NCI-H1092 treated with DMSO at 0.1 percent for 48 hours (cell line): Measurements from ENCODE around the gene NUDT15.
"Not testable (repeated sequence)": the region's sequence is repeated elsewhere in the genome, so short reads cannot be mapped to it uniquely, and the experiment has no call there.

Source experiments
- DNase-seq: peaks from one replicate; lab custom pipeline; 2025; lab: John Stamatoyannopoulos, UW

NUDT15 gene

DNA sequence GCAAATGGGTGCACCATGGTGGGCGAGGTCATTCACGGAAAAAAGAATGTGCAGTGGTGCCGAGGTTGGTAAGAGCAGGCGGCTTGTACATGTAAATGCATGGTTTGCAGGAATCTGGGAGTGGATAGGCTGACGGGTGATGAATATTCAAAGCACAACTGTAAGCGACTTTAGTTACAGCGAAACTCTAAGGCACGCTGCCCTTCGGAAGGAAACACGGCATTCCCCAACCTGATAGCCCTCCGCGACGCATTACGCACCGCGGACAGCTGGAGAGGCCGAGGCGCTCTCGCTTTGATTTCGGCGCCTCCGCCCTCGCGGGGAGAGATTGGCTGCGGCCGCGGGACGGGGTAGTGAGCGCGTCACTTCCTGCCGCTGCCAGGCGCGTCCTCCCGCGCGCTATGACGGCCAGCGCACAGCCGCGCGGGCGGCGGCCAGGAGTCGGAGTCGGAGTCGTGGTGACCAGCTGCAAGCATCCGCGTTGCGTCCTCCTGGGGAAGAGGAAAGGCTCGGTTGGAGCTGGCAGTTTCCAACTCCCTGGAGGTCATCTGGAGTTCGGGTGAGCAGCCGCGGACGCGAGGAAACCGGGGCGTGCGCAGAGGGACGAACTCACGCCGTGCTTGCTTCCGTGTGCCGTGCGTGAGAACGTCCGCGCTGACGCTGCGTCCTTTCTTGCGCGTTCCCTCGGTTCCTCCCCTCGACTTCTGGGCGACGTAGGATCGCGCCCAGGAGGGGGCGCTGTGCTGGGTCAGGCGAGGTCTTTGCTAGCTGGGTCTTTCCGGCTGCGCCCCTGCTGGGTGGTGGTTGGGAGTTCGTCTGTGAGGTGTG lies at the start of gene NUDT15:
TSS of gene NUDT15 (plus strand) at position 381 of the 828 bp plus-strand sequence. CDS start at position 402, 21 bp downstream.
- DNase-seq = peak; percentile 93

DNA sequence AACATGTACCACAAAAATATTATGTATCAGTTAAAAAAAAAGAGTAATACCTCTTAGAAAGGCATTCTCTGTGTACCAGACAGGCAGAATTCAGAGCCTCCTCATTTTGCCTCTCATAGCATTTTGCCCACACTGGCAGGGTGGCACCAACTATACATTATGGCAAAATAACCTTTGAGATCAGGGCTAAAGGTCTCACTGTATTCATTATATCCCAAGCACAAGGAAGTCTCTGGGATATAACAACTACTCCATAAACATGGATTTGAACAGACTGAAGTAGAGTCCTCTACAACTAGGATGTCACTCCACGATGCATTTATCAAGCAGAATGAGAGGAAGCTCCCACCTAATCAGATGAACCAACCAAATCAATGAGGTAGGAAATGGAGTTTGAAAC lies 47.1 kb upstream of the NUDT15 start:
- DNase-seq = no peak

GRCh38 chr13:47990920-47991466 lies 46.5 kb upstream of the NUDT15 start:
- no peak for DNase-seq

GRCh38 chr13:47991859-47992258 lies 45.7 kb upstream of the NUDT15 start:
- DNase-seq = no peak

DNA sequence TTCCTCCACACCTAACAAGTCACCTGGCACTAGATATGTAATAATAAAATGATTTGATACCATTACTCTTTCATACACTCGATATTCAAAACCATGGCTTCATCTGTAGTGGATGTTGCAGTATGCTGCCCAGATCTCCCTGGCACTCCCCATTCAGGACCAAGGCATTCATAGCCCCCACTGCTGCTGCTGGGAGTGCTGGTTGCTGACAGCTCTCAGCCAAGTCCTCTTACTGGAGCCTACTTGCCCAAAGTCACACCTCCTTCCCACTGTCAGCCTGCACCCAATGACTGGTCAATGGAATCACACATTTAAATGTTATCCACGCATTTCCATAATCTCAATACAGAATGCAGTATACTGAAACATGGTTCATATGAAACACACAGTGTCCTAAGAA lies 40.1 kb upstream of the NUDT15 start:
- no peak for DNase-seq

DNA sequence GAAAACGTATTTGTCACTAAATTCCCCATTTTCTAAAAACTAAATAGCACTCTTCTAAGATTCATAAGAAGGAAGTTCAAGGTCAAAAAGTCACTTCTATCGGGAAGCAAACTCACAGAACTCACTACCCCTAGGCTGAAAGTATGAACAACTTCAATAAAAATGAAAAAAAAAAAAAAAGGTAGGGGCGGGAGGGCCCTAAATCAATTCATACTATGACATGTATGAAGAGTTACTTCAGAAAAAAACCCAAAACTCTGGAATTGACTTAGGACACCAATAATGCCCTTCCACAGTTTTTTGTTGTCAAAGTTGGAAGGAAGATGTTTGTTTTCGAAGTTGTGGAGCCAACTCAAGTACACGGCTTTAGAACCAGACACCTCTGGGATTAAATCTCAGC lies 37.6 kb upstream of the NUDT15 start:
- no peak for DNase-seq

- peak; percentile 25 for DNase-seq
These were observed 36.9 kb upstream of the NUDT15 start for GRCh38 chr13:48000559-48001113.

DNA sequence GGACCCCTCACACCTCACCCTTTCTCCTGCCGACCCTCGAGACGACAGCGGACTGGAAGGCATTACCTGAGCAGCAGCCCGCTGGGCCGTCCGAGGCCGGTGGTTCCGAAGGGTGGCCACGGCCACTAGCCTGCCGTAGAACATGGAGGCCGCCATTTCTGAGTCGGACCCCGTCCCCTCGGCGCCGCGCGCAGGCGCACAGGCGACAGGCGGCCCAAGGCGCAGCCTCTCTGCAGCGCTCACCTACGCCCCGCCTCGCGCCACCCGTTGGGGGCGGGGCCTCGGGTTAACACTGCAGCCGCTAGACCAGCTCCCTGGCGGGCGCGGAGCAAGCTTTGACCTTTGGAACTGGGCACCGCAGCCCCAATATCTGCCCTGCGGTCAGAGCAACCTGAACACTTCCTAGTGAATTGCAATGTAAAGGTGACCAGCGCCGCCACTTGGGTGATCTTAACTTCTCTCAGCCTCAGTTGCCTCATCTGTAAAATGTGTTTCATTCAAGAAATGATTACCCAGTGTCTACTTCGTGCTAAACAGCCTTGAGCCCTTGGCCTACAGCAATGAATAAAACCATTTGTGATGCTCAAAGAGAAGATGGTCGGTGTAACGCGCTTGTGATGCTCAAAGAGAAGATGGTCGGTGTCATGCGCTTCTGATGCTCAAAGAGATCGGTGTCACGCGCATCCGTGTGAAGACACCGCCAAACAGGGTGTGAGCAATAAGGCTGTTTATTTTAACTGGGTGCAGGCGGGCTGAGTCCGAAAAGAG lies 36.2 kb upstream of the NUDT15 start, which contains the start of gene SUCLA2:
TSS of gene SUCLA2 (minus strand) at position 160 of the 768 bp plus-strand sequence. CDS start at position 156, 4 bp downstream.
- DNase-seq = peak; percentile 66

DNA sequence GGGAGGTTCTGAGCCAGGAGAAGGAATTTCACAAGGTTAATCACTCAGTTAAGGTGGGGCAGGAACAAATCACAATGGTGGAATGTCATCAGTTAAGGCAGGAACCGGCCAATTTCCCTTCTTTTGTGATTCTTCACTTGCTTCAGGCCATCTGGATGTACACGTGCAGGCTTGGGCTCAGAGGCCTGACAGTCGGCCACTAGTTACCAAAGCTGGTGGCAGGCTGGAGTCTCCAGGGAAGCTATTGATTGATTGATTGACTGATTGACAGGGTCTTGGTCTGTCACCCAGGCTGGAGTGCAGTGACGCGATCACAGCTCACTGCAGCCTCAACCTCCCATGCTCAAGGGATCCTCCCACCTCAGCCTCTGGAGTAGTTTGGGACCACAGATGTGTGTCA lies 35.5 kb upstream of the NUDT15 start:
- not testable (repeated sequence) for DNase-seq

- DNase-seq = no peak
These were observed 33.3 kb upstream of the NUDT15 start for GRCh38 chr13:48004201-48004600.

DNA sequence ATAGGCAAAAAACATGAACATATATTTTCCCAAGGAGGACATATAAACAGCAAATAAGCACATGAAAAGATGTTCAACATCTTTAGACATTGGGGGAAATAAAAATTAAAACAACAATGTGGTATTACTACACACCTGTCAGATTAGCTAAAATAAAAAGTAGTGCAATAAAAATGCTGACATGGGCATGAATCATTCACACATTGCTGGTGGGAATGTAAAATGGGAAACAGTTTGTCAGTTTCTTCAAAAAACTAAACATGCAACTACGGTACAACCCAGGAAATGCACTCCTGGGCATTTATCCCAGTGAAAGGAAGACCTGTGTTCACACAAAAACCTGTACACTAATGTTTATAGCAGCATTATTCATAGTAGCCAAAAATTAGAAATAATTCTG lies 31.1 kb upstream of the NUDT15 start:
- no peak for DNase-seq

DNA sequence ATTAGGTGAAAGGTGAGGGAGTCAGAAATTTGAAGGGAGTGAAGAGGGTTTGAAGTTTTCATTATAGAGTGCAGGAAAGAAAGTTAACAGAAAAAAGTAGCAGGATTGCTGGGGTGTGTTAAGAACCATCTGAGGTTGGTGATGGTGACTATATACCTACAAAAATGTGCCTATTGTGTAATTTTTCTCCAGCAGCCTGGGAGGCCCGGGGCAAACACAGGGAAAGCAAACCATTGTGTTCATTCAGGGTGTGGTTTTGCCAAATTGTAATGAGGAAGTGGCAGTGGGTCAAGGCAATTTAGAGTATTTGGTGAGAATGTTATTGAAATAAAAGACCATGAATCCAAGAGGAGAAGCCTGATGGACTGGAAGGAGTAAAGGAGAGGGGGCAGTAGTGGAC lies 28.2 kb upstream of the NUDT15 start:
- no peak for DNase-seq

DNA sequence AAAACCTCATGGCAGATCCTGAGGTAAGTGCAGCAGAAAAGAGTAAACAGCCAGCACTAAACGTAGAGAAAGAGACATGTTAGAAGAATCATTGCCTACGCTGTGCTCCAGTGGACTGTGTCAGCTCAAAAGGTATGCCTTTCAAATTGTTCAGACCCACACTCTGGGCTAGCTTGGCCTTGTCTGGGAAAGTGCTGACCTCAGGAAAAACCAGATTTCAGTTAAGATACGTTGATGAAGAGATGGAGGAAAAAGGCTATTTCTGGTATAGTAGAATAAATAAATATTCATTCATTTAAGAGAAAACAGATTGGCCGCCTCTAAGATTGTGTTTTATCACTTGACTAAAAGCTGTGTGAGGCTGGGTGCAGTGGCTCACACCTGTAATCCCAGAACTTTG lies 26.8 kb upstream of the NUDT15 start:
- no peak for DNase-seq

- DNase-seq = no peak
These were observed 24.9 kb upstream of the NUDT15 start for GRCh38 chr13:48012668-48013067.

- DNase-seq = no peak
These were observed 23.2 kb upstream of the NUDT15 start for GRCh38 chr13:48014359-48014758.

- no peak for DNase-seq
These were observed 18.9 kb upstream of the NUDT15 start for GRCh38 chr13:48018637-48019036.

DNA sequence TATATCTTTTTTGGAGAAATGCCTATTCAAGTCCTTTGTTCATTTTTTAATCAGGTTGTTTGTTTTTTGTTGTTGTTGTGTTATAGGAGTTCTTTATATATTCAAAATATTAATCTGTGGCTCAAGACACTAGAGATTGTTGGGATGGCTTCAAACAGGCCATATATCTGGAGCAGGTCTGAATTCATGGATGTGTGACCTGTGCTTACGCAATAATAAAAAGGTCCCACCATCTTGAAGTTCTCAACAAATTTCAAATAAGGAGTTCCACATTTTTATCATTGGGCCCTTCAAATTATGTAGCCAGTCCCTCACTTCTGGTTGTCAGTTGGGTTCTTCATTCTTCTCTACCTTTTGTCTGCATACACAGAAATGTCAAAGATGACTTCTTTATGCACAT lies 17.7 kb upstream of the NUDT15 start:
- no peak for DNase-seq

DNA sequence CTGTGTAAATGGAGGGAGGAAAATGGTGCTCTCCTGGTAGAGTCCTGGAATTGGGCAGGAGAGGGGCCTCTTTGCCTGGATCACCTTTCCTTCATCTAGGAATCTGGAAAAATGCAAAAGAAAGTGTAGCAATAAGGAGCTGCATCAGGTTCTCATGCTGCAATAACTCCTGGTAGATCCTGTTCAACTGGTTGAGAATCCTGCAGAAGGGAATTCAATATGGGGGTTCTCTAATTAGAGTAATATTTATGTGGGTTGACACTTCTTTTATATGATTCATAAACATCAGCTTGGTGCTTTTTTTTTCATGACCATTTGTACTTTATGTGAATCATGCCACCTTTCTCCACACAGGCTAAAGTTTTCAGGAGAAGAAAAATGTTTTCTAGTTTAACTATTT lies 9.5 kb upstream of the NUDT15 start:
- DNase-seq = no peak

- no peak for DNase-seq
These were observed 7.7 kb upstream of the NUDT15 start for GRCh38 chr13:48029859-48030258.

- DNase-seq = no peak
These were observed 1.2 kb downstream of the NUDT15 start for GRCh38 chr13:48038761-48039160.

DNA sequence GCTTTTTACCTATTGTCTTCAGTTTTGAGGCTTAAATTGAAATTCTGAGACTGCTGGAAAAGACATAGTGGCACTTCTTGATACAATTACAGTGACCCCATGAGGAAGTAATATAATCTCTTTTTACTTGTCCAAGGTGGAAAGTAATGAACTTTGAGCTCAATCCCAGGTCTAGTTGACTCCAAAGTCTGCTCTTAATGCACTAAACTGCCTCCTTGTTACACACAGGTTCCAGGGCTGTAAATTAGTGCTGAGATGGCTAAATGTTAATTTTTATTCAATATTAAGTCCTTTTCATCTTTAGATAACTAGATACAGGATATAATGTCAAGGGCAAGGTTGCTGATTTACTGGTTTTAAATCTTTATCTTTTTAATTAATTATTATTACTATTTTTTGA lies 2.5 kb downstream of the NUDT15 start:
- no peak for DNase-seq

DNA sequence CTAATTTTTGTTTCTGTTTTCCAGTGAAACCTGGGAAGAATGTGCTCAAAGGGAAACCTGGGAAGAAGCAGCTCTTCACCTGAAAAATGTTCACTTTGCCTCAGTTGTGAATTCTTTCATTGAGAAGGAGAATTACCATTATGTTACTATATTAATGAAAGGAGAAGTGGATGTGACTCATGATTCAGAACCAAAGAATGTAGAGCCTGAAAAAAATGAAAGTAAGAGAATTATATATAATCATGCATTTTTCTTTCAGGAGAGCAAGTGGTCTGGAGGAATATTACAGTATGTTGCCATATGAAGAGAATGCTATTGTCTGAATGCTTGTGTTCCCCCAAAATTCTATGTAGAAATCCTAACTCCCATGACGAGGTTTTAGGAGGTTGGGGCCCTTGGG lies 3.4 kb downstream of the NUDT15 start:
- DNase-seq = no peak

GRCh38 chr13:48042894-48043293 lies 5.4 kb downstream of the NUDT15 start:
- DNase-seq = no peak
